ENCODE measurements around the gene KCNJ5. TPM values are rescaled to one million over a fixed set of nuclear protein-coding genes. Genes with fewer than 3 reads are reported as not detected.

The KCNJ5 gene
- polyA plus RNA-seq, 1 donor (not counting 4 experiments of a cell fraction or from before 2014, with no cell fraction given), result 0.59 TPM

DNA sequence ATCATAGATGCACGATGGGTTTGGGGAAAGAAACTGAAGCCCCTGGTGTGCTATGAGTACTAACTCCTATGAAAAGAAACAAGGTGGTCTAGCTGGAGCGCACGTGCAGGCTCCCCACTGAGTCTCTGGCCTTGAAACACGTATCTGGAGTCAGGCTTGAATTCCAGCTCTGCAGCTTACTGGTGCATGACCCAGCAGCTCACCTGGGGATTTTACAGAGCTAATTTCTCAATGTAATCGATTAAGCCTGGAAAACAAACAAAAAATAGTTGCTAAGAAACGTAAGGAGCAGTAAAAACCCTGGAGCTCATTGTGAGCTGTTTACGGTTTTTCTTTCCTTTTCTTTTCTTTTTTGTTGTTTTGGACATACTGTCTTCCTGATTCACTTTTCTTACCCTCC, 36.3 kb upstream of the KCNJ5 start:
- H3K27ac ChIP-seq (ENCODE audit: control insufficient read depth, insufficient read depth, low read length), result no peak overlapping the region
- H3K9me3 ChIP-seq (ENCODE audit: control insufficient read depth, low read depth, low read length), result no peaks in the 10 kb centered on the region
- no peaks in the 10 kb centered on the region for H3K36me3 ChIP-seq (ENCODE audit: control insufficient read depth in 2 of 2, extremely low read depth in 1 of 2, insufficient read depth in 2 of 2, low read length in 2 of 2)
- dilution Hi-C loops (cut with MboI; ENCODE audit: extremely low pct_ligation_motif_present, low sequenced_read_pairs), result no loop called here
- H4K20me1 ChIP-seq (ENCODE audit: control insufficient read depth, extremely low read depth, insufficient read depth, low read length), result no peaks in the 10 kb centered on the region
- H3K4me2 ChIP-seq (ENCODE audit: control insufficient read depth, extremely low read depth, insufficient read depth, low read depth, low read length), result no peak overlapping the region
- TF ChIP-seq, protein P1, sequence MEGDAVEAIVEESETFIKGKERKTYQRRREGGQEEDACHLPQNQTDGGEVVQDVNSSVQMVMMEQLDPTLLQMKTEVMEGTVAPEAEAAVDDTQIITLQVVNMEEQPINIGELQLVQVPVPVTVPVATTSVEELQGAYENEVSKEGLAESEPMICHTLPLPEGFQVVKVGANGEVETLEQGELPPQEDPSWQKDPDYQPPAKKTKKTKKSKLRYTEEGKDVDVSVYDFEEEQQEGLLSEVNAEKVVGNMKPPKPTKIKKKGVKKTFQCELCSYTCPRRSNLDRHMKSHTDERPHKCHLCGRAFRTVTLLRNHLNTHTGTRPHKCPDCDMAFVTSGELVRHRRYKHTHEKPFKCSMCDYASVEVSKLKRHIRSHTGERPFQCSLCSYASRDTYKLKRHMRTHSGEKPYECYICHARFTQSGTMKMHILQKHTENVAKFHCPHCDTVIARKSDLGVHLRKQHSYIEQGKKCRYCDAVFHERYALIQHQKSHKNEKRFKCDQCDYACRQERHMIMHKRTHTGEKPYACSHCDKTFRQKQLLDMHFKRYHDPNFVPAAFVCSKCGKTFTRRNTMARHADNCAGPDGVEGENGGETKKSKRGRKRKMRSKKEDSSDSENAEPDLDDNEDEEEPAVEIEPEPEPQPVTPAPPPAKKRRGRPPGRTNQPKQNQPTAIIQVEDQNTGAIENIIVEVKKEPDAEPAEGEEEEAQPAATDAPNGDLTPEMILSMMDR (optimal IDR thresholded peaks at IDR 0.05 in 1 of 3, IDR thresholded peaks at IDR 0.05 in 1 of 3, conservative IDR thresholded peaks at IDR 0.05 in 1 of 3; ENCODE audit: extremely low read depth in 1 of 3, insufficient read depth in 2 of 3, low read length in 3 of 3), result no peak
- no peak for TF ChIP-seq EZH2 (IDR thresholded peaks at IDR 0.05; ENCODE audit: low read length)
- no peak overlapping the region for H3K4me3 ChIP-seq (ENCODE audit: control insufficient read depth in 2 of 3, extremely low read depth in 1 of 3, insufficient read depth in 2 of 3, low read depth in 1 of 3, low read length in 3 of 3)
- H3K9ac ChIP-seq (ENCODE audit: control insufficient read depth, extremely low read depth, insufficient read depth, low read length), result no peak overlapping the region
- DNase-seq (ENCODE audit: low read depth, low spot score), result no peak
- no peak overlapping the region for H2AFZ ChIP-seq (ENCODE audit: control insufficient read depth, low read length)
- H3K79me2 ChIP-seq (ENCODE audit: control insufficient read depth, insufficient read depth, low read length), result no peaks in the 10 kb centered on the region
- FAIRE-seq, result no peak
- no peaks in the 10 kb centered on the region for H3K4me1 ChIP-seq (ENCODE audit: control insufficient read depth, extremely low read depth, insufficient read depth, low read length)
- no peaks in the 10 kb centered on the region for H3K27me3 ChIP-seq (ENCODE audit: control insufficient read depth, extremely low read depth, insufficient read depth, low read length)
- H3K9me1 ChIP-seq (ENCODE audit: control insufficient read depth, extremely low read depth, insufficient read depth, low read length), result no peaks in the 10 kb centered on the region

DNA sequence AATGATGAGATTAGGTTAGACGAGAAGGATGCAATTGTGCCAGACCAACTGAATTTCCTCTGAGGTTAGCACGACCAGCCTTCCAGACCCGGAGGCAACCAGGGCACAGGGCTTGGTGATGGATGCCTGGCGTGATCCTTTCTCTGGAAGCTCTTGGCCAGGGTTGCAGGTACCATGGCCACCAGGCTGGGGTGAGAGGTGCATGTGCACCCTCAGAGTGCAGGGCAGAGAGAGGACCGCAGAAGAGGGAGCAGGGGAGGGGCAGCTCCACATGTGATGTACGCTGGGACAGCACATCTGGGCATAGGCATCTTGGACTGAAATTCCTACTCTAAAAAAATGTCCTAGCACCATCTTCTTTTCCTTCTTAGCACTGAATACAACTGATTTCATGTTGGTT, 34.9 kb upstream of the KCNJ5 start:
- Histone ChIP-seq H4K20me1 (ENCODE audit: control insufficient read depth, extremely low read depth, insufficient read depth, low read length) (no peaks in the 10 kb centered on the region), H3K4me3 (ENCODE audit: control insufficient read depth in 2 of 3, extremely low read depth in 1 of 3, insufficient read depth in 2 of 3, low read depth in 1 of 3, low read length in 3 of 3) (no peak overlapping the region), H3K9me1 (ENCODE audit: control insufficient read depth, extremely low read depth, insufficient read depth, low read length) (no peaks in the 10 kb centered on the region), H3K36me3 (ENCODE audit: control insufficient read depth in 2 of 2, extremely low read depth in 1 of 2, insufficient read depth in 2 of 2, low read length in 2 of 2) (no peaks in the 10 kb centered on the region), H3K79me2 (ENCODE audit: control insufficient read depth, insufficient read depth, low read length) (no peaks in the 10 kb centered on the region), H3K9me3 (ENCODE audit: control insufficient read depth, low read depth, low read length) (no peaks in the 10 kb centered on the region), H3K4me2 (ENCODE audit: control insufficient read depth, extremely low read depth, insufficient read depth, low read depth, low read length) (no peak overlapping the region), H2AFZ (ENCODE audit: control insufficient read depth, low read length) (no peak overlapping the region), H3K27ac (ENCODE audit: control insufficient read depth, insufficient read depth, low read length) (no peak overlapping the region), H3K9ac (ENCODE audit: control insufficient read depth, extremely low read depth, insufficient read depth, low read length) (no peak overlapping the region), H3K27me3 (ENCODE audit: control insufficient read depth, extremely low read depth, insufficient read depth, low read length) (no peaks in the 10 kb centered on the region), H3K4me1 (ENCODE audit: control insufficient read depth, extremely low read depth, insufficient read depth, low read length) (no peaks in the 10 kb centered on the region)
- TF ChIP-seq EZH2 (IDR thresholded peaks at IDR 0.05; ENCODE audit: low read length), result no peak
- TF ChIP-seq, protein P1 (optimal IDR thresholded peaks at IDR 0.05 in 1 of 3, IDR thresholded peaks at IDR 0.05 in 1 of 3, conservative IDR thresholded peaks at IDR 0.05 in 1 of 3; ENCODE audit: extremely low read depth in 1 of 3, insufficient read depth in 2 of 3, low read length in 3 of 3), result no peak
- FAIRE-seq (no peak), DNase-seq (ENCODE audit: low read depth, low spot score) (no peak)
- dilution Hi-C loops (cut with MboI; ENCODE audit: extremely low pct_ligation_motif_present, low sequenced_read_pairs), result no loop called here
